Measurements from ENCODE around the gene ECE1.

The ECE1 gene

DNA sequence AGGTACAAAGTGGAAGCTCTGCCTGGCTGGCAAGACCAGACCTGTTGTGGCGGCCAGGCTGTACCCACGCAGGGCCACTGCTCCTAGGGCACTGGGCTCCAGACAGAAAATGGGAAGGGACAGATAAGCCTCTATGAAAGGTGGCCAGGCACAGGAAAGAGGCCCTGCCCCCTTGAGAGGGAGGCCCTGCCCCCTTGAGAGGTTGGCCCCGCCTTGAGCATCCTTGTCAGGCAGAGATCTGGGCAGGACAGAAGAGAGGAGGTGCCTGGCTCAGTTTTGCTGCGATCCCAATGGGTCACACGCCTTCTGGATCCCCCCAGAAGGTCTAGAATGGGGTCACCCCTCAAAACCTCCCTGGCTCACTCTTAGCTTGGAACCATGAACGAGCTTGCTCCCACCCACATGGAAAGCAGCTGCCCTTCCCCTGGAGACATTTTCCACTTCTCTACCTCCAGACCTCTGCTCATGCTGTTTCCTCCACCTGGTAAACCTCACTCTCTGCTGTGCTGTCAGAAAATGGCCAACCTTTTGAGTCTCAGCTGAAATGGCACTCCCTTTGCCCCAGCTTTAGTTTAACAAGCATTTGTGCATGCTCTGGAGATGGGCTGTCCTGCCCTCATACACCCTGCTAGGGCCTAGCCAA, 17.5 kb upstream of the ECE1 start:
- DNase-seq, result no peak

GRCh38 chr1:21307210-21307609, 16.9 kb upstream of the ECE1 start:
- no peak for DNase-seq

GRCh38 chr1:21305900-21306189, 15.6 kb upstream of the ECE1 start:
- no peak for DNase-seq

DNA sequence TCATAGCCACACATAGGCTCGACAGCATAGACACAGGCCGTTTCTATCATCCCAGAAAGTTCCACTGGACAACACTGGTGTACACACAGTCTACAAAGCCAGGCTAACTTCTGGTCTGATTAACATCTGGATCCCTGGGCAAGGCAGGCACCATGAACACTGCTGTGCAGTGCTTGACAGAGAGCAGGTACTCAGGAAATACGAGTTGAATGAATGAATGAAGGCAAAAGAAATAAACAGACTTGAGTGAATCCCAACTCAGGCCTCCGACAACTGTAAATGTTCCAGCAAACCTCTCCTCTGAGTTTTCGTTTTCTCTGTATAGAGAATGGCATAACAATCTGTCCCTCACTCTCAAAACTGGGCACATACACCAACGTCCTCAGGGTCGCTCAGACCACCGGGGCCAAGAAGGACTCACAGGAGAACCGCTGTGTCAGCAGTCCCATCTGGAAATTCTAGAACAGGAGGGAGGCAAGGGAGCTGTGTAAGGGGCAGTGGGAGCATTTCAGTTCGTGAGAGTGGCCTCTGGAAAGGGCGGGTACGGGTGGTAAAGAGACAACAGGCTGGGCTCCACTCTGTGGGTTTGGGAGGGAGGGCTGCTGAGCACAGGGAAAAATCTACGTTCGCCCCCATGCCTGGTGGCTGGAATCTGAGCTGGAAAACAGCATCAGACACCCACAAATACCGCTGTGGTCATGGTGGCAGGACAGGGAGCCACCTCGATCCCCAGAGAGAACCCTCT, 15.1 kb upstream of the ECE1 start:
- DNase-seq, result no peak

DNA sequence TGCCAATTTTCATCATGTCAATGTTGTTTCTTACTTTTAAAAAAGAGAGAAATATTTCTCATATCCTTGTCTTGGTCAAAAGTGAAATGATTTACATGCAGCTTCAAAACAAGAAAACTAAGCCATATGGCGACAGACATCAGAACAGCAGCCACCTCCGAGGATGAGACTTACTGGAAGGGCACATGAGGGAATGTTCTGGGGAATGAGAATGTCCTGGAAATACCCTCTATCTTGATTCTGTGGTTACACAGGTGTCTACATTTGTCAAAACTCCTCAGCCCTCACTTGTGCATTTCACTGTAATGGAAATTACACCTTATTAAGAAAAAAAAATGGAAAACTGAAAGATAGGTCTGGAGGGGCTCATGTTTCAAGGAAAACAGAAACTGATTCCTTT, 14.2 kb upstream of the ECE1 start:
- no peak for DNase-seq

- peak; percentile 69 for DNase-seq
These were observed 12.8 kb upstream of the ECE1 start for GRCh38 chr1:21302747-21303715.

- no peak for DNase-seq
These were observed 11.7 kb upstream of the ECE1 start for GRCh38 chr1:21301794-21302440.

DNA sequence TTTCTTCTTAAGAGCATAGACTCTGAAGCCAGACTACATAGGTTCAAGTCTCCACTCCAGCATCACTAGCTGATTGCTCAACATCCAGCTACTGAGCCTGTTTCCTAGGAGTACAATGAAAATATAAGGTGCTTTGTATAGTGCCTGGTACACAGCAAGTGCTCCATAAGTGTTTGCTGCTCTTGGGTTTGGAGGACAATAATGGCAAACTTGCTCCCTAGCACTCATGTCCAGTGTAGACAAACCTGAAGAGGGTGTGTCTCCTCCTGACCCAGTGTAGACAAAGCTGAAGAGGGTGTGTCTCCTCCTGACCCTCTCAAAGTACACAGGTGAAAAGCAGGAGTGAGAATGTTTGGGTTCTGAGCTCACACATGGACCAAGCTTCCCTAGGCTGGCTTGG, 10.5 kb upstream of the ECE1 start:
- no peak for DNase-seq

DNA sequence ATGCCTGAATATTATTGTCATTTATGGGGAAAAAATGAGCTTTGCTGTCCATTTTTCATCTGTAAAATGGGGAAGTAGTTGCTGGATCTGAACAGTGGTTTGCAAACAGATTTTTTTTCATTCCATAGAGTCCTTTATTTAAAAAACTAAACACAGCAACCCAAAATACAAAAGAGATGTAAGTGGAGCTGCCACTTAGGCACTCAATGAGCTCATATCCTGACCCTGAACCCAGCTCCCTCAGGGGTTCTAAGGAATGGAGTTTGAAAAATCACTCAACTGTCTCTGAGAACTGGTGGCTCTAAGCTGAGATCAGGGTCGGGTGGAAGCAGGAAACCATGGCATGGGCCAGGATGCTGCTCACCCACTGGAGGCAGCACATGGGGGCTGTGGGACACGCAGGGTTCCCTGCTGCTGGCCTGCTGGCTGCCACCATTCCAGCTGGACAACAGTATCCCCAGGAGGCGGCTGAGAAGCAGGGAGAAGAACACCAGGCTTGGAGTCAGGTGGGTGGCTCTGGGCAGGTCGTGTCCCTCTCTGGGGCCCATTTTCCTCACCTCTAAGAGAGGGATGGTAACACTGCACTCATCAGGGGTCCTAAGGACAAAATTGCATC, 9.6 kb upstream of the ECE1 start:
- no peak for DNase-seq

DNA sequence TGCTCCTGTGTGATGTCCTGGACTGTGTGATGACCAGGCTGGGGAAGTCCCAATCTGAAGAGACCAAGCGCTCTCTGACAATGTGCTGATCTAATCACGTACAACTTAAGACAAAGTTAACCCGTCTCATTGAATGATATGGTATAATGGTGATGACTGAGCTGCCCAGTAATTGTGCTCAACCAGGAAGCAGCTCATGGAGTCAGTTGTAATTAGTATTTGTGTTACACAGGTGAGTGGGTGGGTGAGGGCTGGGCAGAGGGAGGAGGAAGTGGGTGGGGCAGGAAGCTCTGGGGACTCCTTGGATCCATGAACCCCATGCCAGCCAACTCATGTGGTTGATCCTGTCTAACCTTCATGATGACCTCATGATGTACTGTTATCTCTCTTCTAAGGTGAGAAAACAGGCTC, 8.7 kb upstream of the ECE1 start:
- no peak for DNase-seq

DNA sequence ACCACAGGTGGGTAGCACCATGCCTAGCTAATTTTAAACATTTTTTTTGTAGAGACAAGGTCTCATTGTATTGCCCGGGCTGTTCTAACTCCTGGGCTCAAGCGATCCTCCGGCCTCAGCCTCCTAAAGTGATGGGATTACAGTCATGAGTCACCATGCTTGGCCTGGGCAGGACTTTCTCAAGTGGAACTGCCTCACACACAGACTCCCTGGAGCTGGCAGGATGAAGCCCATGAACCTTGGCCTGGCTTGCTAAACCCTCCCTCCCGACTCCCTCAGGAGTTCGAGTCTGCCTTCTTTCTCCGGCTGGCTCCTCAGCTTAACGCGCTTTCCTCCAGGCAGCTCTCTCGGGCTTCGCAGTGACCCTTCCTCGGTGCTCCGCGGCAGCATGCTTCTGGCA, 7.7 kb upstream of the ECE1 start:
- no peak for DNase-seq

DNA sequence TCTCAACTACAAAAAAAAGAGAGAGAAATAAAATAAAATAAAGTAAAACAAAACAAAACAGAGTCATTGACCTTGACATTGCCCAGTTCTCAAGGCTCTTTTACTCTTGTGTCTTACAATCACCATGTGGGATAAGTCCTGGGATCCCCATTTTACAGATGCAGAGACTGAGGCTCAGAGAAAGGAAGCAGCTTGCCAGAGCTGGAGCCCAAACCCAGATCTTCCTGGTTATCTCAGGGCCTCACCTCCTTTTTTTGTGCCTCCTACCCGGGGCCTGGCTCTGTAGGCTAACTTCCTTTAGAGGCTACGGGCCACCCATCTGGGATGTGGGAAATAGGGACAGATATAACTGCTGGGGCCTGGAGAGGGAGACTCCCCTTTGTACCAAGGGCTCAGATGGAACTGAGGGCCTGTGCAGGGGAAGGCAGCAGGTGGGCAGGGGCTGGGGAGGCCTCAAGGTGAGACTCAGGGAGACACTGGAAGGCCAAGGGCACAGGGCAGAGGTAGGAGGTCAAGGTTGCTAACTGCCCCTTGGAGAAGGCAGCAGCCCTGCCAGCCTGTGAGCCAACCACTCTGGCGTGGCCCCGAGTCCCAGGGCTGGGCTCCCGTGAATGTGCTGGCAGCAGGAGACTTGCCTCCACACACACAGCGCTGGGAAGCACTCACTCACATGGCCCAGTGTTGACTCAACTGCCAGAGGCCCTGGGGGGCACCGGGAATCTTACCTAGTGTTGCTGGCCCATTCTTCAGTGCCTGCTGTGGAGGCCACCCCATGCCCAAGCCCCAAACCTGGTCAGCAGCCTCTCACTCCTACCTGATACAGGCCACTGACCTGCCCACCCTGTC, 6.5 kb upstream of the ECE1 start:
- DNase-seq, result no peak

GRCh38 chr1:21295545-21295944, 5.3 kb upstream of the ECE1 start:
- DNase-seq, result no peak

DNA sequence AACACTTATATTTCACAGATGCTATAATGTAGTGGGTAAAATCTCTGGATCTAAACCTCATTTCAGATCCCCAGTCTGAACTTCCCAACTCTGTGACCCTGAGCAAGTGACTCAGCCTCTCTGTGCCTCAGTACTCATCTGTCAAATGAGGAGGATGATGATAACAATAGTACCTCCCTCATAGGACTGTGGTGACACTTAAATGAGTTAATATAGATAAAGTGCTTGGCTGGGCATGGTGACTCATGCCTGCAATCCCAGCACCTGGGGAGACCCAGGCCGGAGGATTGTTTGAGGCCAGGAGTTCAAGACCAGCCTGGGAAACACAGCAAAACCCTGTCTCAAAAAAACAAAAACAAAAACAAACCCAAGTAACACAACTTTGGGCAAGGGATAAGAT, 4.7 kb upstream of the ECE1 start:
- DNase-seq, result no peak

GRCh38 chr1:21294266-21294989, 4.2 kb upstream of the ECE1 start:
- no peak for DNase-seq

DNA sequence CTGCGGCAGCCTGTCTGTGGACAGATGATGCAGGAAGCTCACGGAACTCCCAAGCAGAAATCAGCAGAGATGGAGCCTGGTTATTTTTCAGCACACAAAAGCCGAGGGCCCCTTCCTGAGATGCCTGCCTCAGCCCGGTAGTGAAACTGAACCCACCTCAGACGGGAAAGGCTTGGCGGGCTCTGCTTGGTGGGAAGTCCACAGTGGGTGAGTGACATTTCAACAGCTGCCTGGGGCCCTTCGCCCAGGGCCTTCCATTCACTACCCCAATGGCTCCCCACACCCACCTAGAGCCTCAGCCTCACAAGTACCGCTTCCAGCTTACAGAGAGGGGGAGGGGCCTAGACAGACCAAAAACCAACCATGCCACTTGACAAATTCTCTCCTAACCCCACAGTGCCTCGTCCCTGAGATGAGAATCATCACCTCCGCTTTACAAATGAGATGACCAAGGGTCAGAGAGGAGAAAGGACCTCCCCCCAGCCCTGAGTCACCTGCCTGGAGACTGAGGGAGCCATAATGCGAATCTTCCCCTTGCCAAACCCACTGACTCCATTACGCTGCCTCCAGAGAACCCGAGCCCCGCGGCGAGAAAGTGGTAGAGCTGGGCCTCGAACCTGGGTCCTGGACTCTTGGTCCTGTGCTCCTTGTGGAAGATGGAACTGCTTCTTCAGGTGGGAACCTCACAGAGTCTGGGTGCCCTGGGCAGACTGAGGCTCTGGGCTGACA, 3.4 kb upstream of the ECE1 start:
- DNase-seq, result no peak

GRCh38 chr1:21292984-21293536, 2.8 kb upstream of the ECE1 start:
- no peak for DNase-seq

DNA sequence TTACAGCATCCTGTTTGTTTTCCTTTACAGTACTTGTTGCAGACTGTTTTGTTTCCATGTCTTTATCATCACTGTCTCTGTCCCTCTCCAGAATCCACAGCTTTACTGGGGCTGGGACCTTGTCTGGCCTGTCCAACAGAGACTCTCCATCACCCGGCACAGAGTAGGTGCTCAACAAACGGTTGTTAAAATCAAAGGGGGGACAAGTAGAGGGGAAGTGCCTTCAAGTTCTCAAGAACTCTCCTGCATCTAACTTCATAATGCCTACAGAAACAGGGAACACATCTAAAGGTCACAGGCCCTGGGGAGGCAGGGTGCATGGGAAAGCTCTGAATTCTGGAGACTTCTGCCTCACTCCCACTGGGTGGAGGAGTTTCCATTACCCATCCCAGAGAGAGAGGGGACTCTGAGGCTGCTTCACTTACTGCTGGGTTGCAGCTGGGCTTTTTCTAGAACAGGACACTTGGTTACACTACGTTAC, 2.3 kb upstream of the ECE1 start:
- DNase-seq, result no peak

- no peak for DNase-seq
These were observed 1.7 kb upstream of the ECE1 start for GRCh38 chr1:21291964-21292363.

DNA sequence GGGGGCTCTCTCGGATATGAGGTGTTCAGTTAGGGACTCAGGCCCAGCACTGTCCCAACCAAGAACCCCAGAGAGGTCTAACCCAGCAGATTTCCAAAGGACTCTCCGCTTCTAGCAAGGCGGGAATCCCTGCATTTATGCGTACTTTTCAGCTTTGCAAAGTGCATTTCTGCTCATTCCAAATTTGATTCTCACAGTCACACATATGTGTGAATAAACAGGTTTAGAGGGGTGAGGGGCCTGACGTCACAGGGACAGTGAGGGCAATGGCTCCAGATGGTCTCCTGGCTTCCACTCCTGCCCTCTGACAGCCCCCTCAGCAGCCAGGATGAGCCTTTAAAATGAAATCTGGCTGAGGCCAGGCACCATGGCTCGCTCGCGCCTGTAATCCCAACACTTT, 921 bp upstream of the ECE1 start:
- DNase-seq, result no peak

Measured in DMS 273 treated with DMSO at 0.1 percent for 48 hours (cell line).